Measurements from ENCODE around the gene SLC12A8.

GRCh38 chr3:125067225-125067624, 145.3 kb downstream of the SLC12A8 start:
- TF ChIP-seq POLR2A (IDR thresholded peaks at IDR 0.05; ENCODE audit: low read depth, low read length) (no peak), TAF1 (IDR thresholded peaks at IDR 0.05; ENCODE audit: low read depth, low read length) (no peak)

Measured in GM12891 (cell line).